Ectodermal cell (in vitro differentiated cells): ENCODE results near the gene RELB.

ENCODE experiments used
- H3K27ac ChIP-seq: 2 replicates; pipeline ENCODE4 v1.7.0; 2013; ENCODE audit warnings: mild to moderate bottlenecking, low read depth, low read length; ENCODE audit not compliant: insufficient read depth, poor library complexity, severe bottlenecking
- H3K27me3 ChIP-seq: 2 replicates; pipeline ENCODE4 v1.7.0; 2013; ENCODE audit warnings: mild to moderate bottlenecking, low read length; ENCODE audit not compliant: insufficient read depth, control insufficient read depth, poor library complexity, severe bottlenecking
- H3K36me3 ChIP-seq: one replicate; pipeline ENCODE4 v1.7.0; 2013; ENCODE audit warnings: low read length; ENCODE audit not compliant: control insufficient read depth, insufficient read depth
- H3K4me1 ChIP-seq: one replicate; pipeline ENCODE4 v1.7.0; 2013; ENCODE audit warnings: low read length; ENCODE audit not compliant: control insufficient read depth, insufficient read depth
- H3K4me3 ChIP-seq: 2 replicates; pipeline ENCODE4 v1.7.0; 2013; ENCODE audit warnings: low read depth, low read length, control low read depth; ENCODE audit not compliant: insufficient read depth
- H3K9me3 ChIP-seq: 2 replicates; pipeline ENCODE4 v1.7.0; 2013; ENCODE audit warnings: mild to moderate bottlenecking, low read length, moderate library complexity; ENCODE audit not compliant: control insufficient read depth
- WGBS, 2 experiments: methylation state at CpG; one replicate each; pipeline ENCODE4 v1.1.7; 2013; ENCODE audit warnings: missing lambda C conversion rate in 2 of 2; 5-methylcytosine and 5-hydroxymethylcytosine counted together

The RELB gene

DNA sequence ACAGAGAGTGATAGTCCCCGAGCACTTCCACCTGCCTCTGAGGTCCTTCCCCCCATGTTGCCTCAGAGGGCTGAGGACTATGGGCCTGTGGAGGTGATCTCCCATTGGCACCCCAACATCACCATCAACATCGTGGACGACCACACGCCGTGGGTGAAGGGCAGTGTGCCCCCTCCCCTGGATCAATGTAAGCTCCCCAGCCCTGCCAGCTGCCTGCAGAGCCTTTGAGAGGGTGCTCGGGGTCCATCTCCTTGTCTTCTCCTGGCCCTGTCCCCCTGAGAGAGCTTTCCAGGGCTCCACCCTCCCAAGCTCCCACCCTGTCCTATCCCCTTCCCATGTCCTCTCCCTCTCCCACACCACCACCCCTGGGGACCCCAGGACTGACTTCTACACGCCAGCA lies 14.9 kb upstream of the RELB start:
- Histone ChIP-seq H3K4me3 (no peak overlapping the region), H3K4me1 (no peaks in the 10 kb centered on the region), H3K27me3 (no peaks in the 10 kb centered on the region), H3K36me3 (peaks cover 13% of the 10 kb centered on the region), H3K9me3 (no peaks in the 10 kb centered on the region), H3K27ac (no peak overlapping the region)
- WGBS, 2 experiments: 96% methylated on average over 7 of the region's 7 CpGs

DNA sequence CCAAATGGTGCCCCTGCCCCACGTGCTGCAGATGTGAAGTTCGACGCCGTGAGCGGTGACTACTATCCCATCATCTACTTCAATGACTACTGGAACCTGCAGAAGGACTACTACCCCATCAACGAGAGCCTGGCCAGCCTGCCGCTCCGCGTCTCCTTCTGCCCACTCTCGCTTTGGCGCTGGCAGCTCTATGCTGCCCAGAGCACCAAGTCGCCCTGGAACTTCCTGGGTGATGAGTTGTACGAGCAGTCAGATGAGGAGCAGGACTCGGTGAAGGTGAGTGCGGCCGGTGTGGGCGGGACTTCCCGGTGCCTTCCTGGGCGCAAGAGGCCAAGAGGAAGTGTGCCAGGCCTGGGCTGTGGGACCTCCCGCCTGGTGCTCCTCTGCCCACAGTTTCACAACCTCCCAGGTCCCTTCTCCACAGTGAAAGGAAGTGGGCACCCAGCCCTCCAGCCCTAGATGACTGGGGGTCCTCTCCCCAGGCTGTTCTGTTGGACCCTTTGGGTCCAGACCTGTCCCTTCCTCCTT lies 14.1 kb upstream of the RELB start:
- peaks cover 15% of the 10 kb centered on the region for H3K36me3 ChIP-seq
- 94 to 95% methylated on average over 20 of the region's 20 CpGs for WGBS, 2 experiments

DNA sequence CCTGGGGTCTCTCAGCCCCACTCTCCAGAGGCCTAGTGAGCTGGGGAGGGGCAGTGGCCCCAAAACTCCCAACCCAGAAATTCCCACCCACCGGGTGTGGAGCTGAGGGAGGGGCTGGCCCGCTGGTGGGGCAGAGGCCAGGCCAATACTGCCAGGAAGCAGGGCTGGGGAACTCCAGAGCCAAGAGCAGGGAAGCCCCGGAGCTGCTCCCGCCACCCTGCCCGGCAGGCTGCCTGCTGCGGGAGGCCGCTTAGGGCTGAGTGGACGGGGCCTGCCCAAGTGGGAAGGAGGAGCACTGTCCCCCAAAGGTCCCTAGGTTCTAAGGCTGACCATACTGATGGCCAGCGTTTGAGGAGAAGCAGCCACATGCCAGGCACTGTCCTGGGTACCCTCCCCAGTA lies 13.0 kb upstream of the RELB start:
- Histone ChIP-seq H3K9me3 (no peaks in the 10 kb centered on the region), H3K27me3 (no peaks in the 10 kb centered on the region), H3K4me3 (no peak overlapping the region), H3K36me3 (peaks cover 19% of the 10 kb centered on the region), H3K27ac (no peak overlapping the region), H3K4me1 (no peaks in the 10 kb centered on the region)
- WGBS, 2 experiments: 95 to 96% methylated on average over 9 of the region's 9 CpGs

More for the DNA sequence above, 14.1 kb upstream of the RELB start:
- Histone ChIP-seq H3K4me3 (no peak overlapping the region), H3K9me3 (no peaks in the 10 kb centered on the region), H3K27me3 (no peaks in the 10 kb centered on the region), H3K27ac (no peak overlapping the region), H3K4me1 (no peaks in the 10 kb centered on the region)

DNA sequence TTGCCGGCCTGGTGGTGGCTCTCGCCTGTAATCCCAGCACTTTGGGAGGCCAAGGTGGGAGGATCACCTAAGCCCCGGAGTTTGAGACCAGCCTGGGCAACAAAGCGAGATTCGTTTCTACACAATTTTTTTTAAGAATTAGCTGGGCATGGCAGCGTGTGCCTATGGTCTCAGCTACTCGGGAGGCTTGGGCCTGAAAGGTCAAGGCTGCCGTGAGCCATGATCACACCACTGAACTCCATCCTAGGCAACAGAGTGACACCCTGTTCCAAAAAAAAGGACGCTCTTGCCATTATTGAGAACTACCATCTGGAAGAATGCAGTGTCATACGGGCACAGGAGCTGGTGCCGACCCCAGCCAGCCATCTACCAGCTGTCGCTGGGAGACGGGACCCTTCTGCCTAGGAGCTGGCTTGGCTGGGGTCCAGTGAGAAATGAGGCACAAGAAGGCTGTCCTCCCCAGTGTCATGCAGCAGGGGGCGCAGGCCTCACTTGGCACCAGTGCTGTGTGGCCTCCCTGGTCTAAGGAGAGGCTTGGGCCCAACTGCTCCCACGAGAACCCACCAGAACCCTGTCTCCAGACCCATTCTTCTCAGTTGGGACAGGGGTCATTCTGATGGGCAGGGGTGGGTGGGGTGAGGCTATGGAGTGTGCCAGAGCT lies 12.2 kb upstream of the RELB start:
- peaks cover 19% of the 10 kb centered on the region for H3K36me3 ChIP-seq
- H3K27me3 ChIP-seq: no peaks in the 10 kb centered on the region
- 89 to 90% methylated on average over 15 of the region's 15 CpGs for WGBS, 2 experiments

DNA sequence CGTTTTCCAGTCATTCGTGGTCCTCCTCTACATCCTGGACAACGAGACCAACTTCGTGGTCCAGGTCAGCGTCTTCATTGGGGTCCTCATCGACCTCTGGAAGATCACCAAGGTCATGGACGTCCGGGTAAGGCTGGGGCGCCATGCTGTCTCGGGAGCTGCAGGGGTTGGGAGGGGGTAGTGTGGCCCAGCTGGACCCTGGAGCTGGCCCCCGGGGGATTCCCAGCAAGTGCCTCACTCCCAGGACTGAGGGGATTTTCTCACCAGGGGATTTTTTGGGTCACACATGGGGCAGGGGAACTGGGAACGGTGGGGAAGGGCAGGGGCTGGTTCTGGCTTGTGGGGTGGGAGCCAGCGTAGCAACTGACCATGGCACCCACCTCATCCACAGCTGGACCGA lies 10.8 kb upstream of the RELB start:
- peaks cover 19% of the 10 kb centered on the region for H3K36me3 ChIP-seq
- no peaks in the 10 kb centered on the region for H3K4me1 ChIP-seq

More for the DNA sequence above, 12.2 kb upstream of the RELB start:
- no peaks in the 10 kb centered on the region for H3K9me3 ChIP-seq
- no peaks in the 10 kb centered on the region for H3K4me1 ChIP-seq
- H3K27ac ChIP-seq: no peak overlapping the region
- no peak overlapping the region for H3K4me3 ChIP-seq

DNA sequence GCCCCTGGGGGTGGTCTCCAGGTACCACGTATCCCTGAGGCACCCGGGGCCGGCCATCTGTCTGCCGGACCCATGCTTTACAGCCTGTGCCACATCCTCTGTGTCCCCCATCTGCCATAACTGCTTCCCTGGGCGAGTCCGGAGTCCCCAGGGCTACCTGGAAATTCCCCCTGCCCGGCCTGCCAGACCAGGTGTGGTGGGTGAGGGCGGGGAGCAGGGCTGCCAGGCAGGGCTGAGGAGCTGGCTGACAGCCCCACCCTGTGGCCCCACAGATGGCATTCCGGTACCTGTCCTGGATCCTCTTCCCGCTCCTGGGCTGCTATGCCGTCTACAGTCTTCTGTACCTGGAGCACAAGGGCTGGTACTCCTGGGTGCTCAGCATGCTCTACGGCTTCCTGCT lies 10.3 kb upstream of the RELB start:
- 96 to 97% methylated on average over 12 of the region's 12 CpGs for WGBS, 2 experiments
- Histone ChIP-seq H3K36me3 (peaks cover 19% of the 10 kb centered on the region), H3K4me1 (no peaks in the 10 kb centered on the region), H3K4me3 (no peak overlapping the region), H3K9me3 (no peaks in the 10 kb centered on the region), H3K27me3 (no peaks in the 10 kb centered on the region), H3K27ac (no peak overlapping the region)

More for the DNA sequence above, 10.8 kb upstream of the RELB start:
- Histone ChIP-seq H3K9me3 (no peaks in the 10 kb centered on the region), H3K4me3 (no peak overlapping the region), H3K27me3 (no peaks in the 10 kb centered on the region), H3K27ac (no peak overlapping the region)
- 94 to 96% methylated on average over 14 of the region's 14 CpGs for WGBS, 2 experiments

DNA sequence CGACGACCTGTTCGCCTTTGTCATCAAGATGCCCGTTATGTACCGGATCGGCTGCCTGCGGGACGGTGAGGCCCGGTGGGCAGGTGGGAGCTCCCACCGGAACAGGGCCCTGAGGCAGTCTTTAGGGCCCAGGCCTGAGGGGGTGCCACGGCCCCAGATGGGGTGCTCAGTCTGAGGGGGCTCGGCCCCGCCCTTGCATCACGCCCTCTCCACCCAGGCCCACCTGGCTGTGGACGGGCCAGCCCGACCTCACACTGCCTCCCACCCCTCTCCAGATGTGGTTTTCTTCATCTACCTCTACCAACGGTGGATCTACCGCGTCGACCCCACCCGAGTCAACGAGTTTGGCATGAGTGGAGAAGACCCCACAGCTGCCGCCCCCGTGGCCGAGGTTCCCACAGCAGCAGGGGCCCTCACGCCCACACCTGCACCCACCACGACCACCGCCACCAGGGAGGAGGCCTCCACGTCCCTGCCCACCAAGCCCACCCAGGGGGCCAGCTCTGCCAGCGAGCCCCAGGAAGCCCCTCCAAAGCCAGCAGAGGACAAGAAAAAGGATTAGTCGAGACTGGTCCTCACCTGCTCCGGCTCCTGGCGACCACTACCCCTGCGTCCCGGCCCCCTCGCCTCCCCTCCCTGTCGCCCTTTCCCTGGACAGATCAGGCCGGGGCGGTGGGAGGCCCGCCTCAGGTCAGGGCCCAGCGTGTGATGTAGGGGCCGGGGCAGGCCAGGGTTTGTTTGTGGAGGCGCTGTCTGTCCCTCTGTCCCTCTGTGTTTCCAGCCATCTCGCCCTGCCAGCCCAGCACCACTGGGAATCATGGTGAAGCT lies 8.7 kb upstream of the RELB start:
- 95% methylated on average over 44 of the region's 44 CpGs for WGBS, 2 experiments
- H3K36me3 ChIP-seq: peaks cover 15% of the 10 kb centered on the region
- H3K27me3 ChIP-seq: no peaks in the 10 kb centered on the region
- H3K9me3 ChIP-seq: no peaks in the 10 kb centered on the region
- H3K4me1 ChIP-seq: no peaks in the 10 kb centered on the region
- no peak overlapping the region for H3K4me3 ChIP-seq
- H3K27ac ChIP-seq: no peak overlapping the region

DNA sequence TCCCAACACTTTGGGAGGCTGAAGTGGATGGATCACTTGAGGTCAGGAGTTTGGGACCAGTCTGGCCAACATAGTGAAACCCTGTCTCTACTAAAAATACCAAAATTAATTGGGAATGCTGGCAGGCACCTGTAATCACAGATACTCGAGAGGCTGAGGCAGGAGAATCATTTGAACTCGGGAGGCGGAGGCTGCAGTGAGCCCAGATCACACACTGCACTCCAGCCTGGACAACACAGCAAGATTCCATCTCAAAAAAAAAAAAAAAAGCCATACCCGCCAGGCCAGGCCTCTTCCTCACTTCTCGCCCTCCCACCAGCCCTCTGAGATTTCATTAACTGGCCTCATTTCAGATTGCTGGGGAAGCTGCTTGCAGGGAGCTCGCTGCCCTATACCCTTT lies 7.7 kb upstream of the RELB start:
- H3K9me3 ChIP-seq: no peaks in the 10 kb centered on the region
- H3K27me3 ChIP-seq: no peaks in the 10 kb centered on the region
- no peak overlapping the region for H3K27ac ChIP-seq
- no peaks in the 10 kb centered on the region for H3K4me1 ChIP-seq
- H3K36me3 ChIP-seq: peaks cover 15% of the 10 kb centered on the region
- no peak overlapping the region for H3K4me3 ChIP-seq
- WGBS, 2 experiments: 90% methylated on average over 6 of the region's 6 CpGs

DNA sequence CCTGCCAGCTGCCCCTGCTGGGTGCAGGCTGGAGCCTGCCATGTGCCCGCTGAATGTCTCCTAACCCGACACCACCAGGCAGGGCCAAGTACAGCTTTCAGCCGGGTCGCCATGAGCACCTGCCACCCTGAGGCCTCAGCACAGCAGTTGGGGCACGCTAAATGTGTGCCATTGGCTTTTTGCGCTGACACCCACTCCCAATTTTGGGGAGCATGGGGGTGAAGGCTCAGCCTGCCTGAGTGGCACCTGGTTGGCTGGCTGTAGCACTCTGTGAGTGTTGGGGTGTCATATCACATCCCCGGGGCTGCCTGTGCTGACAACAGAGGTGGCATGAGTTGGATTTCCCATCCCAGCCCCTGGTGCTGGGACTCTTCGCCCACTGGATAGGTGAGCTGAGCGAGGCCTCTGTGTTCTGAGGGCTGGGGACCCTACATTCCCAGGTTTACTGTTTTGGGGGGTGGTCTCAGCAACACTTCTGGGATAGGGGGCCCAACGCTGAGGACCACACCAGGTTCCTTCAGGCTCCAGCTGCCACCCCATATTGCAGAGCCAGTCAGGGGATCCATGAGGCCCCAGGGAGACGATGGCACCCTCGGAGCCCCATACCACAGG lies 7.2 kb upstream of the RELB start:
- no peaks in the 10 kb centered on the region for H3K9me3 ChIP-seq
- 95 to 96% methylated on average over 12 of the region's 12 CpGs for WGBS, 2 experiments
- H3K4me3 ChIP-seq: no peak overlapping the region
- no peaks in the 10 kb centered on the region for H3K27me3 ChIP-seq
- H3K4me1 ChIP-seq: no peaks in the 10 kb centered on the region
- peaks cover 15% of the 10 kb centered on the region for H3K36me3 ChIP-seq
- no peak overlapping the region for H3K27ac ChIP-seq

DNA sequence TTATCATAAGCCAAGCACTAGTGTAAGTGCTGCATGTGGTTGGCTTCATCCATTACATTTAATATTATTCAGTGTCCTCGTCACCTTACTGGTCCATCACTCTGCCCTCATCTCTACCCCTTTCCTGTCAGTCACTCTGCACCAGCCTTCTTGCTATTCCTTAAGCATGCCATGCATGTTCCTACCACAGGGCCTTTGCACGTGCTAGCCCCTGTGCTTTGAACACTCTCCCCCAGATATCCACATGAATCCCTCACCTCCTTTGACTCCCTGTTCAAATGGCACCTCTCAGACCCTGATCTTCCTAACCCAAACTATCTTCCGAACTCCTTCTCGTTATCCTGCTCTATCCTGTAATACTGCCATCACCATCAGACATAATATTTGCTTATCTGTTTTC lies 3.2 kb upstream of the RELB start:
- Histone ChIP-seq H3K9me3 (no peaks in the 10 kb centered on the region), H3K27me3 (no peaks in the 10 kb centered on the region), H3K36me3 (no peaks in the 10 kb centered on the region), H3K4me1 (no peaks in the 10 kb centered on the region), H3K27ac (no peak overlapping the region), H3K4me3 (no peak overlapping the region)
- WGBS, 2 experiments: 86 to 89% methylated on average over 4 of the region's 4 CpGs
